Hepatocyte (in vitro differentiated cells): Measurements from ENCODE around the gene KIR3DL3.
"Not testable (repeated sequence)": the region's sequence is repeated elsewhere in the genome, so short reads cannot be mapped to it uniquely, and the experiment has no call there.

Experiments used
- CTCF ChIP-seq: fragments of 200-600 bp; sonication (generic); IDR thresholded peaks from 2 replicates; pipeline ENCODE4 v1.5.1; 2016; ENCODE audit warnings: antibody characterized with exemption, mild to moderate bottlenecking; ENCODE audit not compliant: poor library complexity
- EZH2 ChIP-seq: fragments of 200-600 bp; sonication (generic); IDR thresholded peaks from 2 replicates; pipeline ENCODE4 v1.6.1; 2016; ENCODE audit warnings: antibody characterized with exemption, mild to moderate bottlenecking, borderline replicate concordance
- EZH2phosphoT487 ChIP-seq: fragments of 200-600 bp; sonication (generic); IDR thresholded peaks from one replicate; pipeline ENCODE4 v1.6.1; 2018; ENCODE audit warnings: antibody characterized with exemption, mild to moderate bottlenecking, low read depth, moderate library complexity; ENCODE audit not compliant: unreplicated experiment, severe bottlenecking

DNA sequence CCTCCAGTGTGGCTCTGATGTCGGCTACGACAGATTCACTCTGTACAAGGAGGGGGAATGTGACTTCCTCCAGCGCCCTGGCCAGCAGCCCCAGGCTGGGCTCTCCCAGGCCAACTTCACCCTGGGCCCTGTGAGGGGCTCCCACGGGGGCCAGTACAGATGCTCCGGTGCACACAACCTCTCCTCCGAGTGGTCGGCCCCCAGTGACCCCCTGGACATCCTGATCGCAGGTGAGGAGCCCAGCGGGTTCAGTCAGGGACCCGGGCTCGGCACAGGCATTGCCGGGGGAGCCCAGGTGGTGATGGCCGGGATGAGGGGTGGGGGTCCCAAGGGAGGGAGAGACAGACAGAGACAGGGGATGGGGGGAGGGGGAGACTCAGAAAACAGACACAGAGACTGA is 26.5 kb upstream of the KIR3DL3 start:
- not testable (repeated sequence) for TF ChIP-seq CTCF, EZH2, EZH2phosphoT487
